ENCODE measurements around the gene LEF1.

The LEF1 gene

GRCh38 chr4:108172753-108173598 lies 4.2 kb upstream of the LEF1 start:
- H3K9me3 ChIP-seq (replicated peaks in 1 of 2; ENCODE audit: control insufficient read depth in 2 of 2, insufficient read depth in 1 of 2, low read depth in 1 of 2, low read length in 2 of 2), result no peaks in the 10 kb centered on the region
- WGBS, 2 donors (ENCODE audit: extremely low coverage in 2 of 2, insufficient read length in 2 of 2, insufficient replicate concordance in 1 of 2), result no CpG with 5 or more reads among the region's 77 CpGs
- peak overlapping the region; percentile 27 for H2BK5ac ChIP-seq (ENCODE audit: low read length)
- H3K4me2 ChIP-seq (ENCODE audit: insufficient read depth, low read length, poor library complexity, severe bottlenecking), result peak overlapping the region; percentile 97
- H4K8ac ChIP-seq (ENCODE audit: low read depth, low read length), result no peak overlapping the region
- H3K27me3 ChIP-seq (ENCODE audit: control insufficient read depth in 3 of 3, insufficient read depth in 3 of 3, low read depth in 1 of 3, low read length in 3 of 3), result peaks cover 9 to 64% (median 42%) of the 10 kb centered on the region in 3 experiments
- peaks cover 6 to 20% of the 10 kb centered on the region in 2 donors for H3K4me1 ChIP-seq (ENCODE audit: control insufficient read depth in 2 of 2, insufficient read depth in 1 of 2, low read depth in 1 of 2, low read length in 2 of 2)
- H3K18ac ChIP-seq (ENCODE audit: low read length), result peak overlapping the region; percentile 97
- H3K4ac ChIP-seq (ENCODE audit: low read length), result peak overlapping the region; percentile 3
- H4K91ac ChIP-seq (ENCODE audit: low read depth, low read length, poor library complexity), result no peak overlapping the region
- peak overlapping the region; percentile 98 for H2BK12ac ChIP-seq (ENCODE audit: low read length)
- H2AK5ac ChIP-seq (ENCODE audit: low read depth, low read length), result no peak overlapping the region
- peak overlapping the region; percentile 87 for H3K23ac ChIP-seq (ENCODE audit: low read depth, low read length, poor library complexity)
- peak overlapping the region; percentile 49 to 77 for H3K4me3 ChIP-seq (ENCODE audit: low read length in 2 of 2)
- peak overlapping the region; percentile 89 for H3K9ac ChIP-seq (ENCODE audit: low read depth, low read length, poor library complexity)
- DNase-seq (ENCODE audit: low spot score), result peak; percentile 58
- H3K14ac ChIP-seq (ENCODE audit: low read length), result peak overlapping the region; percentile 47
- peak overlapping the region; percentile 45 for H2BK15ac ChIP-seq (ENCODE audit: low read length)
- H3K79me1 ChIP-seq (ENCODE audit: low read depth, low read length), result no peaks in the 10 kb centered on the region
- no peaks in the 10 kb centered on the region for H3K36me3 ChIP-seq (replicated peaks in 1 of 2; ENCODE audit: control insufficient read depth in 2 of 2, insufficient read depth in 2 of 2, low read length in 2 of 2)
- H2AFZ ChIP-seq (ENCODE audit: low read length), result peak overlapping the region; percentile 91
- H3K27ac ChIP-seq (replicated peaks; ENCODE audit: low read length), result no peak overlapping the region
- H2BK120ac ChIP-seq (ENCODE audit: low read depth, low read length), result peak overlapping the region; percentile 61

- peak; percentile 54 for DNase-seq (ENCODE audit: low spot score)
- peaks cover 9 to 64% (median 42%) of the 10 kb centered on the region in 3 experiments for H3K27me3 ChIP-seq (ENCODE audit: control insufficient read depth in 3 of 3, insufficient read depth in 3 of 3, low read depth in 1 of 3, low read length in 3 of 3)
Measured at GRCh38 chr4:108172231-108172752, 3.6 kb upstream of the LEF1 start.

GRCh38 chr4:108171339-108172230 lies 2.9 kb upstream of the LEF1 start:
- H3K79me1 ChIP-seq (ENCODE audit: low read depth, low read length), result no peaks in the 10 kb centered on the region
- no CpG with 5 or more reads among the region's 52 CpGs for WGBS, 2 donors (ENCODE audit: extremely low coverage in 2 of 2, insufficient read length in 2 of 2, insufficient replicate concordance in 1 of 2)
- peak overlapping the region; percentile 10 for H4K8ac ChIP-seq (ENCODE audit: low read depth, low read length)
- H3K4me2 ChIP-seq (ENCODE audit: insufficient read depth, low read length, poor library complexity, severe bottlenecking), result peak overlapping the region; percentile 97
- H2BK5ac ChIP-seq (ENCODE audit: low read length), result peak overlapping the region; percentile 31
- peak overlapping the region in 1 of 2 donors; percentile 77 for H3K4me3 ChIP-seq (ENCODE audit: low read length in 2 of 2)
- H3K23ac ChIP-seq (ENCODE audit: low read depth, low read length, poor library complexity), result no peak overlapping the region
- peak overlapping the region; percentile 97 for H3K18ac ChIP-seq (ENCODE audit: low read length)
- H3K9me3 ChIP-seq (replicated peaks in 1 of 2; ENCODE audit: control insufficient read depth in 2 of 2, insufficient read depth in 1 of 2, low read depth in 1 of 2, low read length in 2 of 2), result no peaks in the 10 kb centered on the region
- peak overlapping the region; percentile 30 for H2AK5ac ChIP-seq (ENCODE audit: low read depth, low read length)
- no peak overlapping the region for H2BK120ac ChIP-seq (ENCODE audit: low read depth, low read length)
- peak overlapping the region; percentile 91 for H2AFZ ChIP-seq (ENCODE audit: low read length)
- H3K36me3 ChIP-seq (replicated peaks in 1 of 2; ENCODE audit: control insufficient read depth in 2 of 2, insufficient read depth in 2 of 2, low read length in 2 of 2), result no peaks in the 10 kb centered on the region
- H3K4me1 ChIP-seq (ENCODE audit: control insufficient read depth in 2 of 2, insufficient read depth in 1 of 2, low read depth in 1 of 2, low read length in 2 of 2), result peaks cover 6 to 20% of the 10 kb centered on the region in 2 donors
- peak overlapping the region; percentile 32 for H2BK12ac ChIP-seq (ENCODE audit: low read length)
- H3K14ac ChIP-seq (ENCODE audit: low read length), result no peak overlapping the region
- peak overlapping the region; percentile 52 for H2BK15ac ChIP-seq (ENCODE audit: low read length)
- H3K9ac ChIP-seq (ENCODE audit: low read depth, low read length, poor library complexity), result no peak overlapping the region
- H3K27me3 ChIP-seq (ENCODE audit: control insufficient read depth in 3 of 3, insufficient read depth in 3 of 3, low read depth in 1 of 3, low read length in 3 of 3), result peaks cover 9 to 64% (median 42%) of the 10 kb centered on the region in 3 experiments
- peak; percentile 40 for DNase-seq (ENCODE audit: low spot score)
- no peak overlapping the region for H4K91ac ChIP-seq (ENCODE audit: low read depth, low read length, poor library complexity)
- H3K4ac ChIP-seq (ENCODE audit: low read length), result no peak overlapping the region
- no peak overlapping the region for H3K27ac ChIP-seq (replicated peaks; ENCODE audit: low read length)

More at GRCh38 chr4:108172231-108172752, 3.6 kb upstream of the LEF1 start:
- no peaks in the 10 kb centered on the region for H3K9me3 ChIP-seq (replicated peaks in 1 of 2; ENCODE audit: control insufficient read depth in 2 of 2, insufficient read depth in 1 of 2, low read depth in 1 of 2, low read length in 2 of 2)
- no CpG with 5 or more reads among the region's 43 CpGs for WGBS, 2 donors (ENCODE audit: extremely low coverage in 2 of 2, insufficient read length in 2 of 2, insufficient replicate concordance in 1 of 2)
- H3K4me1 ChIP-seq (ENCODE audit: control insufficient read depth in 2 of 2, insufficient read depth in 1 of 2, low read depth in 1 of 2, low read length in 2 of 2), result peaks cover 6 to 20% of the 10 kb centered on the region in 2 donors
- H3K18ac ChIP-seq (ENCODE audit: low read length), result peak overlapping the region; percentile 97
- no peak overlapping the region for H4K91ac ChIP-seq (ENCODE audit: low read depth, low read length, poor library complexity)
- H3K79me1 ChIP-seq (ENCODE audit: low read depth, low read length), result no peaks in the 10 kb centered on the region
- H3K14ac ChIP-seq (ENCODE audit: low read length), result no peak overlapping the region
- peak overlapping the region; percentile 97 for H3K4me2 ChIP-seq (ENCODE audit: insufficient read depth, low read length, poor library complexity, severe bottlenecking)
- no peak overlapping the region for H2BK5ac ChIP-seq (ENCODE audit: low read length)
- H3K4ac ChIP-seq (ENCODE audit: low read length), result no peak overlapping the region
- no peak overlapping the region for H4K8ac ChIP-seq (ENCODE audit: low read depth, low read length)
- H2BK120ac ChIP-seq (ENCODE audit: low read depth, low read length), result peak overlapping the region; percentile 61
- H3K4me3 ChIP-seq (ENCODE audit: low read length in 2 of 2), result peak overlapping the region; percentile 49 to 77
- H3K36me3 ChIP-seq (replicated peaks in 1 of 2; ENCODE audit: control insufficient read depth in 2 of 2, insufficient read depth in 2 of 2, low read length in 2 of 2), result no peaks in the 10 kb centered on the region
- H2BK12ac ChIP-seq (ENCODE audit: low read length), result no peak overlapping the region
- no peak overlapping the region for H2AK5ac ChIP-seq (ENCODE audit: low read depth, low read length)
- no peak overlapping the region for H3K27ac ChIP-seq (replicated peaks; ENCODE audit: low read length)
- peak overlapping the region; percentile 52 for H2BK15ac ChIP-seq (ENCODE audit: low read length)
- H3K9ac ChIP-seq (ENCODE audit: low read depth, low read length, poor library complexity), result peak overlapping the region; percentile 89
- H3K23ac ChIP-seq (ENCODE audit: low read depth, low read length, poor library complexity), result no peak overlapping the region
- peak overlapping the region; percentile 91 for H2AFZ ChIP-seq (ENCODE audit: low read length)
